ENCODE measurements around the gene PANK1. TPM values are rescaled to one million over a fixed set of nuclear protein-coding genes. Genes with fewer than 3 reads are reported as not detected.

The PANK1 gene
- total RNA-seq, 4 donors from 2014 or later = 4.6 to 51.6 (median 36.1) TPM

DNA sequence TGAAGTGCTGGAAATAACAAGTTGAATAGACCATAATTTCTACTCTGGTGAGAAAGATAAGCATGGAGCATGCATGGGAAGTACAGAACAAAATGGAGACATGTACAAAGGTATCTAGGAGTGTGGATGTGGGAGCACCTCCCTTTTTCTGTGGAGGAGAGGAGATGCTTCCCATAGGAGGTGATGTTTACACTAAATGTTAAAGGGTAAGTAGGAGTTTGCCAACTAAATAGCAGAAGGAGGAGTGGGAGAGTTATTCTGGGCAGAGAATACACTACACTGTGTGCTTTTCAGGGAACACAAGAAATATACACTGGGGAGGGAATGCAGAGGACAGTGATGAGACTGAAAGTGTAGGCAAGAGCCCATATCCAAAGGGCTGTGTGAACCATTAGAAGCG lies 21.1 kb upstream of the PANK1 start:
- in situ Hi-C loops (cut with MboI; ENCODE audit: low pct_ligation_motif_present in 1 of 4, low pct_unique_long_range_greater_than_20kb in 1 of 4, low sequenced_read_pairs in 3 of 4) = no loop called here
- H3K4me3 ChIP-seq = no peak overlapping the region
- H3K36me3 ChIP-seq = no peaks in the 10 kb centered on the region
- no peak overlapping the region for H3K27ac ChIP-seq
- TF ChIP-seq EP300 (IDR thresholded peaks at IDR 0.05; ENCODE audit: low read depth) = no peak
- TF ChIP-seq, protein P1, sequence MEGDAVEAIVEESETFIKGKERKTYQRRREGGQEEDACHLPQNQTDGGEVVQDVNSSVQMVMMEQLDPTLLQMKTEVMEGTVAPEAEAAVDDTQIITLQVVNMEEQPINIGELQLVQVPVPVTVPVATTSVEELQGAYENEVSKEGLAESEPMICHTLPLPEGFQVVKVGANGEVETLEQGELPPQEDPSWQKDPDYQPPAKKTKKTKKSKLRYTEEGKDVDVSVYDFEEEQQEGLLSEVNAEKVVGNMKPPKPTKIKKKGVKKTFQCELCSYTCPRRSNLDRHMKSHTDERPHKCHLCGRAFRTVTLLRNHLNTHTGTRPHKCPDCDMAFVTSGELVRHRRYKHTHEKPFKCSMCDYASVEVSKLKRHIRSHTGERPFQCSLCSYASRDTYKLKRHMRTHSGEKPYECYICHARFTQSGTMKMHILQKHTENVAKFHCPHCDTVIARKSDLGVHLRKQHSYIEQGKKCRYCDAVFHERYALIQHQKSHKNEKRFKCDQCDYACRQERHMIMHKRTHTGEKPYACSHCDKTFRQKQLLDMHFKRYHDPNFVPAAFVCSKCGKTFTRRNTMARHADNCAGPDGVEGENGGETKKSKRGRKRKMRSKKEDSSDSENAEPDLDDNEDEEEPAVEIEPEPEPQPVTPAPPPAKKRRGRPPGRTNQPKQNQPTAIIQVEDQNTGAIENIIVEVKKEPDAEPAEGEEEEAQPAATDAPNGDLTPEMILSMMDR (IDR thresholded peaks at IDR 0.05) = no peak
- no peak for TF ChIP-seq POLR2A (IDR thresholded peaks at IDR 0.05)
- no peak for TF ChIP-seq POLR2AphosphoS5 (IDR thresholded peaks at IDR 0.05)
- no peak for DNase-seq
- intact Hi-C loops (cut with DNase I; ENCODE audit: low total_unique reads) = no loop called here
- H3K4me1 ChIP-seq = peaks cover 0 to 22% (median 3%) of the 10 kb centered on the region in 4 donors
- WGBS, 2 donors (ENCODE audit: low coverage in 1 of 2) = 83 to 90% methylated on average over 1 of the region's 1 CpG
- H3K27me3 ChIP-seq = no peaks in the 10 kb centered on the region
- H3K9me3 ChIP-seq = no peaks in the 10 kb centered on the region

DNA sequence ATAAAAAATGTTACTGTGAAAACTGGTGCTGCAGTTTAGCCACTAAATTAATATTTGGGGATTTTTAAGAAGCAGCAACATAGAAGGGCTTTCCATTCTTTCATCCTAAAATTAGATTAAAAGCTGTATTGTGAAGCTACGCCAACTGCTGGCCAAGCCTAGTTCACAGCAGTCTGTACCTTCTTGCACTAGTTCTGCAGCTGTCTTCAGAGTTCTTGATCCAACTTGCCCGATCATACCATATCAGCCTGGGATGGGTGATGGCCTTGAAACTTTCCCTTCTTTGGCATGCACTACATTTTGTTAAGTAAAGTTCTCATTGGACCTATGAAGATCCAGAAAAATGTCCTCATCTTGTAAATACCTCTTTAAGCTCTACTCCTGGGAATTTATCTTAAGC lies 20.3 kb upstream of the PANK1 start:
- no peak for TF ChIP-seq EP300 (IDR thresholded peaks at IDR 0.05; ENCODE audit: low read depth)
- TF ChIP-seq POLR2AphosphoS5 (IDR thresholded peaks at IDR 0.05) = no peak
- TF ChIP-seq POLR2A (IDR thresholded peaks at IDR 0.05) = no peak
- TF ChIP-seq, protein P1 (IDR thresholded peaks at IDR 0.05) = no peak
- H3K36me3 ChIP-seq = no peaks in the 10 kb centered on the region
- WGBS, 2 donors (ENCODE audit: low coverage in 1 of 2) = 80 to 94% methylated on average over 1 to 2 of the region's 2 CpGs
- no peaks in the 10 kb centered on the region for H3K9me3 ChIP-seq
- H3K4me1 ChIP-seq = peaks cover 0 to 22% (median 3%) of the 10 kb centered on the region in 4 donors
- no peaks in the 10 kb centered on the region for H3K27me3 ChIP-seq
- no peak overlapping the region for H3K27ac ChIP-seq
- H3K4me3 ChIP-seq = no peak overlapping the region
- in situ Hi-C loops (cut with MboI; ENCODE audit: low pct_ligation_motif_present in 1 of 4, low pct_unique_long_range_greater_than_20kb in 1 of 4, low sequenced_read_pairs in 3 of 4) = no loop called here
- no peak for DNase-seq
- intact Hi-C loops (cut with DNase I; ENCODE audit: low total_unique reads) = no loop called here

GRCh38 chr10:89664203-89664602 lies 19.2 kb upstream of the PANK1 start:
- H3K4me3 ChIP-seq = no peak overlapping the region
- TF ChIP-seq, protein P1 (IDR thresholded peaks at IDR 0.05) = no peak
- TF ChIP-seq EP300 (IDR thresholded peaks at IDR 0.05; ENCODE audit: low read depth) (no peak), POLR2A (IDR thresholded peaks at IDR 0.05) (no peak), POLR2AphosphoS5 (IDR thresholded peaks at IDR 0.05) (no peak)
- peaks cover 0 to 15% (median 3%) of the 10 kb centered on the region in 4 donors for H3K4me1 ChIP-seq
- H3K27me3 ChIP-seq = no peaks in the 10 kb centered on the region
- in situ Hi-C loops (cut with MboI; ENCODE audit: low pct_ligation_motif_present in 1 of 4, low pct_unique_long_range_greater_than_20kb in 1 of 4, low sequenced_read_pairs in 3 of 4) = no loop called here
- no peaks in the 10 kb centered on the region for H3K9me3 ChIP-seq
- peak; percentile 15 for DNase-seq
- intact Hi-C loops (cut with DNase I; ENCODE audit: low total_unique reads) = no loop called here
- no peaks in the 10 kb centered on the region for H3K36me3 ChIP-seq
- WGBS, 2 donors (ENCODE audit: low coverage in 1 of 2) = 49% methylated on average over 3 of the region's 3 CpGs; no CpG with 5 or more reads in 1 of the 2 donors
- no peak overlapping the region for H3K27ac ChIP-seq

GRCh38 chr10:89663144-89663543 lies 18.1 kb upstream of the PANK1 start:
- in situ Hi-C loops (cut with MboI; ENCODE audit: low pct_ligation_motif_present in 1 of 4, low pct_unique_long_range_greater_than_20kb in 1 of 4, low sequenced_read_pairs in 3 of 4) (no loop called here), intact Hi-C loops (cut with DNase I; ENCODE audit: low total_unique reads) (no loop called here)
- peaks cover 0 to 11% (median 3%) of the 10 kb centered on the region in 4 donors for H3K4me1 ChIP-seq
- no peaks in the 10 kb centered on the region for H3K36me3 ChIP-seq
- no peaks in the 10 kb centered on the region for H3K27me3 ChIP-seq
- DNase-seq = no peak
- TF ChIP-seq POLR2AphosphoS5 (IDR thresholded peaks at IDR 0.05) = no peak
- TF ChIP-seq, protein P1 (IDR thresholded peaks at IDR 0.05) = no peak
- TF ChIP-seq EP300 (IDR thresholded peaks at IDR 0.05; ENCODE audit: low read depth) = no peak
- TF ChIP-seq POLR2A (IDR thresholded peaks at IDR 0.05) = no peak
- 50 to 67% methylated on average over 3 of the region's 3 CpGs for WGBS, 2 donors (ENCODE audit: low coverage in 1 of 2)
- H3K9me3 ChIP-seq = no peaks in the 10 kb centered on the region
- no peak overlapping the region for H3K4me3 ChIP-seq
- no peak overlapping the region for H3K27ac ChIP-seq

Data from transverse colon (tissue), 4 donors.